Measurements from ENCODE around the gene RGPD8. TPM values are rescaled to one million over a fixed set of nuclear protein-coding genes. Genes with fewer than 3 reads are reported as not detected.

RGPD8 gene
- total RNA-seq, 2 donors from 2014 or later, result 10.7 to 11.4 TPM

- ATAC-seq, result no peak
- no peak for DNase-seq
- intact Hi-C loops (cut with DNase I, micrococcal nuclease), result no loop called here
Measured at GRCh38 chr2:112343827-112344585, 89.4 kb downstream of the RGPD8 start.

- no peak for DNase-seq
- ATAC-seq, result no peak
- intact Hi-C loops (cut with DNase I, micrococcal nuclease), result no loop called here
Measured at GRCh38 chr2:112342067-112342550, 91.3 kb downstream of the RGPD8 start.

GRCh38 chr2:112340475-112341267 is 92.8 kb downstream of the RGPD8 start:
- DNase-seq (no peak), ATAC-seq (no peak)
- intact Hi-C loops (cut with DNase I, micrococcal nuclease), result no loop called here

- DNase-seq (no peak), ATAC-seq (no peak)
- intact Hi-C loops (cut with DNase I, micrococcal nuclease), result no loop called here
Measured at GRCh38 chr2:112339986-112340385, 93.5 kb downstream of the RGPD8 start.

- intact Hi-C loops (cut with DNase I, micrococcal nuclease), result no loop called here
- DNase-seq, result no peak
- no peak for ATAC-seq
Measured at GRCh38 chr2:112335600-112335999, 97.8 kb downstream of the RGPD8 start.

- ATAC-seq (no peak), DNase-seq (no peak)
- intact Hi-C loops (cut with DNase I, micrococcal nuclease), result no loop called here
Measured at GRCh38 chr2:112332123-112332696, 101.2 kb downstream of the RGPD8 start.

- DNase-seq, result no peak
- intact Hi-C loops (cut with DNase I, micrococcal nuclease), result no loop called here
- no peak for ATAC-seq
Measured at GRCh38 chr2:112322919-112323318, 110.5 kb downstream of the RGPD8 start.

GRCh38 chr2:112321375-112322320 is 111.8 kb downstream of the RGPD8 start:
- intact Hi-C loops (cut with DNase I, micrococcal nuclease), result no loop called here
- ATAC-seq, result no peak
- no peak for DNase-seq

Other genes starting within 250 kb of the RGPD8 start
- 1 to 10 TPM; 5.1 to 8.1 TPM for gene ZC3H8, start 178.6 kb downstream of the RGPD8 start, total RNA-seq
- gene ZC3H6, start 158.0 kb downstream of the RGPD8 start, total RNA-seq, result 1 to 10 TPM; 5.5 to 9.6 TPM
- 10 to 100 TPM; 19.9 to 20.5 TPM for gene TTL, start 48.5 kb upstream of the RGPD8 start, total RNA-seq
- 10 to 100 TPM; 14.2 to 17.3 TPM for gene POLR1B, start 108.8 kb upstream of the RGPD8 start, total RNA-seq
- 10 to 100 TPM; 30.7 to 32.2 TPM for gene CHCHD5, start 151.0 kb upstream of the RGPD8 start, total RNA-seq
- gene SLC20A1, start 212.3 kb upstream of the RGPD8 start, total RNA-seq, result 100 to 1,000 TPM in 1 of 2 donors, 10 to 100 TPM in 1; 61.6 to 128 TPM